GM19463 (cell line): ENCODE data around the gene PPP2R2D.

Experiments used
- ATAC-seq: cut with Tn5 transposase; IDR thresholded peaks from one replicate; pipeline ENCODE4 v1.9.1; 2021; ENCODE audit warnings: mild to moderate bottlenecking, moderate library complexity; ENCODE audit not compliant: unreplicated experiment

The PPP2R2D gene

DNA sequence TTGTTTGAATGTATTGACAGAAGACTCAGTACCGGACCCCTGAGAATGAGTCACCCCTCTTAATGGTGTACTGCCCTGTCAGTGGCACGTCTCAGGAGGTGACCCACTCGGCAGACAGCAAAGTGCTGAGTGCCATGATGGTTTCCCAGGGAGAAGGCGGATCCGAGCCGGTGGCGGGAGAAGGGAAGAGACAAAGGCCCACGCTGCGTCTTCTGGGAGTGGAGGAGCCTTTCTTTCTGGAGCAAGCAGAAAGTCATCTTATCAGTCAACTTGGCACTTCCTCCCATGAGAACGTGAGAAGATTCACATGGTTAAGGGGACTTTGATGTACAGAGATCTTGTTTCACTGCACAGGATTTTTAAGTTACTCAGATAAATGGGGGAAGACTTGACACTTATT is 14.6 kb upstream of the PPP2R2D start:
- no peak for ATAC-seq

DNA sequence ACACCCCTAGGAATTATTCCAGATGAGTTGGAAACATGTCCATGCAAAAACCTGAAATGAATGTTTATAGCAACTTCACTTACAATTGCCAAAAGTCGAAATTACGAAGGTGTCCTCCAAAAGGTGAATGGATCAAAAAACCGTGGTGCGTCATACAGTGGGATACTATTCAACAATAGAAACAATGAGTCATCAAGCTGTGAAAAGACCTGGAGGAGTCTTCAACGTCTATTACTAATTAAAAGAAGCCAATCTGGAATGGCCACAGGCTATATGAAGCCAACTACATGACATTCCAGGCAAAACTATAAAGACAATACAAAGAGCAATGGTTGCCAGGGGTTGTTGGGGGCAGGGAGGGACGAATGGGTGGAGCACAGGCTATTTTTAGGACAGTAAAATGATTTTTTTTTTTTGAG is 12.6 kb upstream of the PPP2R2D start:
- ATAC-seq = no peak

DNA sequence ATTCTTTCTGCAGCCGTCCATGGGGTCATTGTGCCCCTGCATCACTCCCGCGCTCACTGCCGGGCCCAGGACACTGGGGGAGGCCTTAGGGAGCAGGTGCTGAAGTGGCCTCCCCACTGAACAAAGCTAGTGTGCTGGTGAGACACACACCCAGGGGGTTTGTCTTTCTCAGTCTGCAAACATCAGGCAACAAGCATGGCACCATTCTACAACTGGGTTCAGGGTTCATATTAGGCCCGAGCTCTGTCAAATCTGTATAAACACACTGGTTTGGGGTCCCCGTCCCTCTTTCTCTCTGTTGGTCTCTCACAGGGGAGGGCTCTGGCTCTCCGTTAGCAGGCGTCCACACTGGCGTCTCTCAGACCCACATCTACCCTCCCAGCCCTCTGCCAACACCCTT is 11.1 kb upstream of the PPP2R2D start:
- ATAC-seq = no peak

DNA sequence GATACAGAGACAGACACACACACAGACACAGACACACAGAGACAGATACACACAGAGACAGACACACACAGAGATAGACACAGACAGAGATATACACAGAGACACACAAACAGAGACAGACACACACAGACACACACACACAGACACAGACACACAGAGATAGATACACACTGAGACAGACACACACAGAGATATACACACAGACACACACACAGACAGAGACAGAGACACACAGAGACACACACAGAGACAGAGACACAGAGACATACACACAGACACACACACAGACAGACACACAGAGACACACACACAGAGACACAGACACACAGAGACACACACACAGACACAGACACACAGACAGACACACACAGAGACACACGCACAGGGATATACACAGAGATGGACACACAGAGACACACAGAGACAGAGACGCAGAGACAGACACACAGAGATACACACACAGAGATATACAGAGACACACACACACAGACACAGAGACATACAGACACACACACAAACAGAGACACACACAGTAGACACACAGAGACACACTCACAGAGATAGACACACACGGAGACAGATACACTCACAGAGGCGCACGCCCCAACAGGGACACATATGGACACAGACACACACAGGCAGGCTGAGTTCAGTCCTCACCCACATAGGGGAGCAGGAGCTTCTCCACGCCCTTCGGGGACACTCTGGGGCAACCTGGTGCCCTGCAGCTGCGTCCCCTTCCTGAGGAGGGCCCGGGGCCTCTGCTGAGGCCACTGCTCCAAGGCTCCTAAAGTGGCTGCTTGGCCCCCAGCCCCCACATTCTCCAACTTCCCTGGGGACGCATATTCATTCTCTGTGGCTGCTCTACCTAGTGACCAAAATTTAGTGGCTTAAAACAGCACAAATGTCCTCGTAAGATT is 10.3 kb upstream of the PPP2R2D start:
- no peak for ATAC-seq

GRCh38 chr10:131891196-131891928 is 9.4 kb upstream of the PPP2R2D start:
- ATAC-seq = no peak

DNA sequence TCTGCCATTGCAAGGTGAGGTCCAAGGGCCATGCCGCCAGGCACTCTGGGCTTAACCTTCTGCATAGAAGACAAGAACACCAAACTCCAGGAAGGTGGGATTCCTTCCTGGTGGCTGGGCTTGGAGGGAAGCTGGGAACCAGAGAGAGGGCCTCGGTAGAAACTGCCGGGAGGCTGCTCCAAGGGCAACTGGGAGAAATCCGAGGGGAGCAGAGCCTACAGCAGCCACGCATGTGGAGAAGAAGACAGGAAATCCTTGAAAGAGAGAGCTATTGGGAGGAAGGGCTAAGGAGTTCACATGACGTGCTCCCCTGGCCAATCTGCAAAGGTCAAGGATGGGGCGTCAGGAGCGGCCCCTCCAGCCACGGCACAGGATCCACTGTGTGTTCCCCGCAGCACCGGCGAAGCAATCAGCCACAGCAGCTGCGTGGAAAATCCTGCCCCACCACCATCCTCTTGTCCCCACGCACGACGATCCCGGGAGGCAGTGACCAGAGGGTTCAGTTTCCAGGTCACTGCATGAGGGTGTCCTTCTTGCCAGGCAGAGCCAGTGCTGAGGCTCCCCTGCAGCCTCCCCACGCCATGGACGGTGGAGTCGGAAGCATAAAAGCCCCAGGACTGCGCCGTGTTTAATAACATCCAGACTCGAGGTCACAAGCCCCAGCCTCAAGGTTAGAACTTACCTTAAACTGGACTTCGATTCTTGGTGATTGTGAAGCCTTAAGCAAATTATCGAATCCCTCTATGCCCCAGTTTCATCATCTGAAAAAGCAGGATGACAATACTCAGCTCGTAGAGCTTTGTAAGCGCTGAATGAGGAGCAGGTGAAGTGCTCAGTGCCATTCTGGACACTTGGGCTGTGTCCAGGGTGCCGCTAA is 8.6 kb upstream of the PPP2R2D start:
- ATAC-seq = no peak

- no peak for ATAC-seq
Observed at GRCh38 chr10:131892806-131893675, 7.8 kb upstream of the PPP2R2D start.

GRCh38 chr10:131895116-131895515 is 5.7 kb upstream of the PPP2R2D start:
- no peak for ATAC-seq

GRCh38 chr10:131896403-131896802 is 4.4 kb upstream of the PPP2R2D start:
- no peak for ATAC-seq

GRCh38 chr10:131897297-131897899 is 3.4 kb upstream of the PPP2R2D start:
- no peak for ATAC-seq

DNA sequence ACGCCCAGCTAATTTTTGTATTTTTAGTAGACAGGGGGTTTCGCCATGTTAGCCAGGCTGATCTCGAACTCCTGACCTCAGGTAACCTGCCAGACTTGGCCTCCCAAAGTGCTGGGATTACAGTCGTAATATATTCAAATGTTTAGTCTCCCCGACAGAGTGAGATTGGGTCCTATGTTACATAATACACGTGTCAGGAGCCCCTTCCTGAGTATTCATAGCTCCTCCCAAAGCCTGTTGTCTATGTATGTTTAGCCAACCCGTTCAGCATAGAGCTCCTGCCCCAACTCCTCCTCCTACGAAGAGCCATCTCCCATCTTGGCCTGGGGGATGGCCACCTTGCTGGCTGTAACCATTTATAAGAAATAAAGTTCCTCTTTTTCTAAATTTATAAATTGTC is 2.7 kb upstream of the PPP2R2D start:
- no peak for ATAC-seq

GRCh38 chr10:131898713-131899112 is 2.1 kb upstream of the PPP2R2D start:
- ATAC-seq = no peak

DNA sequence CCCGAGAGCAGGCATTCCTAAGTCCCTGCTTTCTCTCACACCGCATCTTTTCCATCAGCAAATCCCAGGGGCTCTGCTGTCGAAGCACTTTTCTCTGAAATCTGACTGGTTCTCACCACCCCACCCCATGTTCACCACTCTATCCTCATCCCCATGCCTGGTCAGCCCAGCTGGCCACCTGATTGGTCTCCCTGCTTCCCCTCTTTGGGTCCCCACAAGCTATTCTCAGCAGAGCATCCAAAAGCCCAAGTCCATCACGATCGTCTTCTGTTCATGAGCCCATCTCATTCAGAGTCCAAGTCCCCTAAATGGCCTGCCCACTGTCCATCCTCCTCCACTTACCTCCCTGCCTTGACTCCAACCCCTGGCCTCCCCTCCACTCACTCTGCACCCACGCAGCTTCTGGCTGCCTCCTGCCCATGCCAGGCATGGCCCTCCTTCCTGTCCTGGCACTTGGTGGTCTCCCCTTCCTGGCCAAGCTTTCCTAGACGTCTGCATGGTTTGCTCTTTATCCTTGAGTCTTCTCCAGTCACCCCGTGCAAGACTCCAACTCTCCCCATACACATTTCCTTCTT is 1.6 kb upstream of the PPP2R2D start:
- no peak for ATAC-seq

GRCh38 chr10:131899695-131900349 is 986 bp upstream of the PPP2R2D start:
- ATAC-seq = no peak

GRCh38 chr10:131901181-131901829 is 497 bp downstream of the PPP2R2D start:
- peak; percentile 22 for ATAC-seq

GRCh38 chr10:131902211-131902610 is 1.4 kb downstream of the PPP2R2D start:
- no peak for ATAC-seq

GRCh38 chr10:131902691-131903090 is 1.9 kb downstream of the PPP2R2D start:
- no peak for ATAC-seq

DNA sequence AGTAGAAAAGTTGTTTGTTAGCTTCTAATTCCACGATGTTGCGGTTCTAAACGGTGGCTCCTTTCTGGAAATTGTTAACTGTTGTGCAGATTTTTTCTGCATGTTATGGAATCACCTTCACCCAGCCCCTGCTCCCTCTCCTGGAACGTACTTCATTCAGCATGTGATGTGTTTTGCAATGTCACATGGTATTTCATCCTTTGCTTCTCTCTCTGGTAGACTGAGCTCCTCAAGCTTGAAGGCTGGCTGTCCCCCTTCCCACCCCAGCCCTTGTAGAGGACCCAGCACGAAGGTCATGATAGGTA is 4.4 kb downstream of the PPP2R2D start:
- ATAC-seq = no peak
